Endodermal cell (in vitro differentiated cells): ENCODE data around the gene DNM1L. TPM values are rescaled to one million over a fixed set of nuclear protein-coding genes. Genes with fewer than 3 reads are reported as not detected.
A peak's percentile ranks its signal among the peaks of the same experiment; 100 is the strongest.

Experiments
- DNase-seq: peaks from one replicate; pipeline ENCODE4 v3.0.0-alpha.2; 2017
- H3K27ac ChIP-seq: 2 replicates; pipeline ENCODE4 v1.5.1; 2013; ENCODE audit warnings: mild to moderate bottlenecking, low read depth, low read length, moderate library complexity
- H3K27me3 ChIP-seq: 2 replicates; pipeline ENCODE4 v1.6.1; 2013; ENCODE audit warnings: mild to moderate bottlenecking, low read length, moderate library complexity; ENCODE audit not compliant: insufficient read depth, control insufficient read depth, poor library complexity, severe bottlenecking
- H3K36me3 ChIP-seq: 2 replicates; pipeline ENCODE4 v1.7.0; 2013; ENCODE audit warnings: mild to moderate bottlenecking, low read length, moderate library complexity; ENCODE audit not compliant: control insufficient read depth, insufficient read depth
- H3K4me1 ChIP-seq: one replicate; pipeline ENCODE4 v1.7.0; 2013; ENCODE audit warnings: low read length; ENCODE audit not compliant: control insufficient read depth, insufficient read depth
- H3K4me3 ChIP-seq: 2 replicates; pipeline ENCODE4 v1.5.1; 2013; ENCODE audit warnings: mild to moderate bottlenecking, low read length, moderate library complexity
- H3K9ac ChIP-seq: 2 replicates; pipeline ENCODE4 v1.6.1; 2013; ENCODE audit warnings: mild to moderate bottlenecking, low read length, moderate library complexity; ENCODE audit not compliant: poor library complexity, severe bottlenecking; ENCODE audit errors: extremely low read depth
- H3K9me3 ChIP-seq: 2 replicates; pipeline ENCODE4 v1.6.1; 2013; ENCODE audit warnings: mild to moderate bottlenecking, low read length, moderate library complexity; ENCODE audit not compliant: control insufficient read depth
- H3K27ac Mint-ChIP-seq: 2 replicates; pipeline ENCODE4 v1.8.0; 2020; ENCODE audit warnings: mixed read lengths
- H3K27me3 Mint-ChIP-seq: 2 replicates; pipeline ENCODE4 v1.8.0; 2021; ENCODE audit warnings: mild to moderate bottlenecking, mixed read lengths; ENCODE audit not compliant: insufficient read depth
- H3K36me3 Mint-ChIP-seq: 2 replicates; pipeline ENCODE4 v1.8.0; 2020; ENCODE audit warnings: low read depth, mixed read lengths
- H3K4me1 Mint-ChIP-seq: 2 replicates; pipeline ENCODE4 v1.8.0; 2020; ENCODE audit warnings: mixed read lengths
- H3K4me3 Mint-ChIP-seq: 2 replicates; pipeline ENCODE4 v1.8.0; 2020; ENCODE audit warnings: mild to moderate bottlenecking, moderate library complexity, mixed read lengths
- H3K9me3 Mint-ChIP-seq: 2 replicates; pipeline ENCODE4 v1.8.0; 2020; ENCODE audit warnings: mild to moderate bottlenecking, mixed read lengths
- CTCF ChIP-seq: fragments of 200-600 bp; sonication (generic); conservative IDR thresholded peaks from 2 replicates; pipeline ENCODE4 v1.5.0; 2021; ENCODE audit warnings: antibody characterized with exemption, mild to moderate bottlenecking
- WGBS, 2 experiments: methylation state at CpG; one replicate each; pipeline versions ENCODE4 v1.1.5 to v1.1.7; 2013; ENCODE audit warnings: missing lambda C conversion rate in 2 of 2, mixed read lengths in 1 of 2; ENCODE audit not compliant: insufficient coverage in 1 of 2, insufficient read length in 1 of 2; 5-methylcytosine and 5-hydroxymethylcytosine counted together
- total RNA-seq, 2 donors: library from RNA; stranded (reverse); fragmentation: NEBNext Ultra II Directional in 1 of 2; extraction: Animal tissue kit (Norgen Biotek cat#: 25700) in 1 of 2; gene quantifications; 2 replicates in 1 of 2; 3 replicates in 1 of 2; pipeline ENCODE4 v1.2.1, GENCODE V29; 2021

DNM1L gene
- total RNA-seq, 2 donors from 2014 or later, result 100 to 156 TPM

GRCh38 chr12:32743264-32743663 lies 64.2 kb downstream of the DNM1L start:
- no peak for TF ChIP-seq CTCF
- Mint-ChIP-seq H3K27ac (no peak overlapping the region), H3K36me3 (peaks cover 88% of the 10 kb centered on the region), H3K27me3 (no peaks in the 10 kb centered on the region), H3K9me3 (no peaks in the 10 kb centered on the region), H3K4me1 (peaks cover 5% of the 10 kb centered on the region), H3K4me3 (no peak overlapping the region)
- Histone ChIP-seq H3K4me1 (no peaks in the 10 kb centered on the region), H3K9me3 (no peaks in the 10 kb centered on the region), H3K27ac (no peak overlapping the region), H3K9ac (no peak overlapping the region), H3K4me3 (no peak overlapping the region), H3K27me3 (no peaks in the 10 kb centered on the region), H3K36me3 (peaks cover 98% of the 10 kb centered on the region)
- DNase-seq, result no peak
- 98 to 100% methylated on average over 1 to 2 of the region's 2 CpGs for WGBS, 2 experiments

- peak overlapping the region; percentile 32 for H3K27ac Mint-ChIP-seq
- no peaks in the 10 kb centered on the region for H3K9me3 ChIP-seq
- 80 to 89% methylated on average over 1 to 3 of the region's 4 CpGs for WGBS, 2 experiments
- peak overlapping the region; percentile 95 for H3K4me3 Mint-ChIP-seq
- H3K36me3 Mint-ChIP-seq, result peaks cover 50% of the 10 kb centered on the region
- peak overlapping the region; percentile 1 for H3K9ac ChIP-seq
- peaks cover 21% of the 10 kb centered on the region for H3K4me1 Mint-ChIP-seq
- no peak for DNase-seq
- H3K4me1 ChIP-seq, result peaks cover 6% of the 10 kb centered on the region
- peak overlapping the region; percentile 94 for H3K4me3 ChIP-seq
- no peak for TF ChIP-seq CTCF
- H3K27me3 Mint-ChIP-seq, result no peaks in the 10 kb centered on the region
- H3K36me3 ChIP-seq, result peaks cover 54% of the 10 kb centered on the region
- H3K9me3 Mint-ChIP-seq, result no peaks in the 10 kb centered on the region
- no peaks in the 10 kb centered on the region for H3K27me3 ChIP-seq
- no peak overlapping the region for H3K27ac ChIP-seq
Observed at GRCh38 chr12:32753605-32754004, 74.5 kb downstream of the DNM1L start.

GRCh38 chr12:32754111-32754510 lies 75.0 kb downstream of the DNM1L start:
- peaks cover 45% of the 10 kb centered on the region for H3K36me3 Mint-ChIP-seq
- no peaks in the 10 kb centered on the region for H3K9me3 ChIP-seq
- no peaks in the 10 kb centered on the region for H3K9me3 Mint-ChIP-seq
- H3K9ac ChIP-seq, result peak overlapping the region; percentile 84
- no peak overlapping the region for H3K27ac ChIP-seq
- H3K4me1 Mint-ChIP-seq, result peaks cover 21% of the 10 kb centered on the region
- peak overlapping the region; percentile 94 for H3K4me3 ChIP-seq
- peak overlapping the region; percentile 95 for H3K4me3 Mint-ChIP-seq
- peaks cover 6% of the 10 kb centered on the region for H3K4me1 ChIP-seq
- 20 to 70% methylated on average over 1 to 2 of the region's 2 CpGs for WGBS, 2 experiments
- H3K27me3 Mint-ChIP-seq, result no peaks in the 10 kb centered on the region
- no peaks in the 10 kb centered on the region for H3K27me3 ChIP-seq
- H3K36me3 ChIP-seq, result peaks cover 49% of the 10 kb centered on the region
- no peak for TF ChIP-seq CTCF
- peak overlapping the region; percentile 32 for H3K27ac Mint-ChIP-seq
- DNase-seq, result no peak
